AG04450 (cell line): ENCODE measurements around the gene UBN2. TPM values are rescaled to one million over a fixed set of nuclear protein-coding genes. Genes with fewer than 3 reads are reported as not detected.

Experiments used
- CTCF ChIA-PET: fragments of 300-600, 350-600 bp; formaldehyde crosslinking; extraction: SDS; loops from one replicate; lab custom pipeline; 2022; ENCODE audit warnings: antibody characterized with exemption, inconsistent platforms; lab: Charles Lee
- POLR2A ChIA-PET: fragments of 350-600 bp; formaldehyde crosslinking; extraction: SDS; loops from one replicate; lab custom pipeline; 2021; ENCODE audit warnings: antibody characterized with exemption, inconsistent platforms; lab: Yijun Ruan, JAX
- DNase-seq: peaks from one replicate; pipeline ENCODE4 v3.0.0-alpha.2; 2011; ENCODE audit warnings: low read depth, low spot score
- H3K27ac ChIP-seq: one replicate; pipeline ENCODE4 v1.5.1; 2012; ENCODE audit warnings: low read depth, low read length, control low read depth
- H3K27me3 ChIP-seq: one replicate; pipeline ENCODE4 v1.6.0; 2012; ENCODE audit warnings: low read length; ENCODE audit not compliant: control insufficient read depth, insufficient read depth
- H3K4me3 ChIP-seq: 2 replicates; pipeline ENCODE4 v1.5.1; 2011; ENCODE audit warnings: mild to moderate bottlenecking, low read depth, low read length, control low read depth
- H3K9me3 ChIP-seq: 2 replicates; pipeline ENCODE4 v1.5.1; 2012; ENCODE audit warnings: low read length; ENCODE audit not compliant: control insufficient read depth, insufficient read depth
- polyA plus RNA-seq: library from polyadenylated mRNA; depleted of rRNA; stranded (reverse); fragments of >200 nt; gene quantifications from 2 replicates; pipeline ENCODE4 v1.2.3, GENCODE V29; 2011
- TF ChIP-seq, protein P1 (sequence below): IDR thresholded peaks from 2 replicates; pipeline ENCODE4 v1.5.1; 2011; ENCODE audit warnings: low read depth, low read length, control low read depth, inconsistent platforms

UBN2 gene
- polyA plus RNA-seq, 1 experiment = 4.7 TPM

DNA sequence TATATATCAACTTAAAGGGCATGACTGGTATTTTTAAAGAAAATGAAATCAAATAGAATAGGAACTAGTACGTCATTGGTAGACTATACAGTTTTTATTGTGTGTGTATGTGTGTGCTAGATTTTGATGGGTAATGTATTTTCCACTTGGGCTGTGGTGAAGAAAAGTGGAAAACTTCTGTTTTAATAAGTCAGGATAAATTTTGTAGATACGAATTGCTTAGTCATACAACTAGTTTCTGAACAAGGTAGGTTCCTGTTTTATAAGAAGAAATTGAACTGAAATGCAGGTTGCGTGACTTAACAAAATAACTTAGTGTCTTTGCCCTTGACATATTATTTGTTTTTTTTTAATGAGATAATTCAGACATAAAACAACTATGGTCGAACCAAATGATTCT is 24.3 kb downstream of the UBN2 start:
- POLR2A ChIA-PET = no interaction called here
- CTCF ChIA-PET = no interaction called here
- H3K27me3 ChIP-seq = no peaks in the 10 kb centered on the region
- no peak overlapping the region for H3K27ac ChIP-seq
- TF ChIP-seq, protein P1, sequence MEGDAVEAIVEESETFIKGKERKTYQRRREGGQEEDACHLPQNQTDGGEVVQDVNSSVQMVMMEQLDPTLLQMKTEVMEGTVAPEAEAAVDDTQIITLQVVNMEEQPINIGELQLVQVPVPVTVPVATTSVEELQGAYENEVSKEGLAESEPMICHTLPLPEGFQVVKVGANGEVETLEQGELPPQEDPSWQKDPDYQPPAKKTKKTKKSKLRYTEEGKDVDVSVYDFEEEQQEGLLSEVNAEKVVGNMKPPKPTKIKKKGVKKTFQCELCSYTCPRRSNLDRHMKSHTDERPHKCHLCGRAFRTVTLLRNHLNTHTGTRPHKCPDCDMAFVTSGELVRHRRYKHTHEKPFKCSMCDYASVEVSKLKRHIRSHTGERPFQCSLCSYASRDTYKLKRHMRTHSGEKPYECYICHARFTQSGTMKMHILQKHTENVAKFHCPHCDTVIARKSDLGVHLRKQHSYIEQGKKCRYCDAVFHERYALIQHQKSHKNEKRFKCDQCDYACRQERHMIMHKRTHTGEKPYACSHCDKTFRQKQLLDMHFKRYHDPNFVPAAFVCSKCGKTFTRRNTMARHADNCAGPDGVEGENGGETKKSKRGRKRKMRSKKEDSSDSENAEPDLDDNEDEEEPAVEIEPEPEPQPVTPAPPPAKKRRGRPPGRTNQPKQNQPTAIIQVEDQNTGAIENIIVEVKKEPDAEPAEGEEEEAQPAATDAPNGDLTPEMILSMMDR = no peak
- no peak overlapping the region for H3K4me3 ChIP-seq
- no peaks in the 10 kb centered on the region for H3K9me3 ChIP-seq
- no peak for DNase-seq

DNA sequence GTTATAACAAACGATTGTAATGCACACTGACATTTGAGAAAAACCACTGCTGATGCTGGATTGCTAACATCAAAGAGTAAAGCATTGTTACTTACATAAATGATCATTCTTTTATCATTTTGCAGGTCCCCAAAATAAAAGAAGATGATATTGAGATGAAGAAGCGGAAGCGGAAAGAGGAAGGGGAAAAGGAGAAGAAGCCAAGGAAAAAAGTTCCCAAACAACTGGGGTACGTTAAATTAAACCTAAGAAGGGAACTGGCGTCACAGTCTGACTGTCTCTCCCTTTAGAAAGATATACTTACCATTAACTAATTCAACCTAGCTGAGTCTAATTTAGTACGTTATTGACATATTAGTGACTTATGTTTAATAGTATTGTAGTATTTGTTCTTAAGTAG is 28.1 kb downstream of the UBN2 start:
- ChIA-PET CTCF (no interaction called here), POLR2A (no interaction called here)
- DNase-seq = no peak
- no peaks in the 10 kb centered on the region for H3K9me3 ChIP-seq
- TF ChIP-seq, protein P1 = no peak
- H3K4me3 ChIP-seq = no peak overlapping the region
- H3K27ac ChIP-seq = no peak overlapping the region
- H3K27me3 ChIP-seq = no peaks in the 10 kb centered on the region

DNA sequence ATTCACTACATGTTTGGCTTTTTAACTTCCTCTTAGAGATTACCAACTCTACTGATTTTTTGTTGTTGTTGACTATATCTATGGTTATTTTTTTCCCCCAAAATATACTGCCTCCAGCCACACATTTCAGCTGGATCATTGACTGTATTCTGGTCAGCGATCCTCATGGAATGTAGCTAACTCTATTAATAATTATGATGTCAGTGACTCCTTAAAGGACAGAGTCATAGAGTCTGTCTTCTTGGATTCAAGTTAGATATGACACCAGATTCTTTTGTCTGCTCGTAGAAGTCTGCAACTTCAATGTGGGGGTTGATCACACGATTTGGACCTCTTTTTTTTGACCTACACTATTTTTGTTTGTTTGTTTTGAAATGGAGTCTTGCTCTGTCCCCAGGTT is 33.2 kb downstream of the UBN2 start:
- ChIA-PET POLR2A (no interaction called here), CTCF (no interaction called here)
- DNase-seq = no peak
- Histone ChIP-seq H3K27me3 (no peaks in the 10 kb centered on the region), H3K27ac (no peak overlapping the region), H3K9me3 (no peaks in the 10 kb centered on the region), H3K4me3 (no peak overlapping the region)
- TF ChIP-seq, protein P1 = no peak

DNA sequence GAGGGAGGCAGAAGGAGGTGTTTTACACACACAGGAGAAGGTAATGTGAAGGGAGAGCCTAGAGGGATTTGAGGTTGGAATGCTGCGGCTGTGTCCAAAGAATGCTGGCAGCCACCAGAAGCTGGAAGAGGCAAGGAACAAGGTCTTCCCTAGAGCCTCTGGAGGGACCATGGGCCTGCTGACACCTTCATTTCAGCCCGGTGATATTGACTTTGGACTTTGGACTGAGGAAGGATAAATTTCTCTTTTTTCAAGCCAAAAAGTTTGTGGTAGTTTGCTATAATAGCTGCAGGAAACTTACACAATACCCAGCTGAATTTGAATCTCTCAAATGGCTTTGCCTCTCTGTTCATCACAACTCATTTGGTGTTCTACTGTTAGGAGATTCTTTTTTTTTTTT is 34.6 kb downstream of the UBN2 start:
- no peaks in the 10 kb centered on the region for H3K27me3 ChIP-seq
- ChIA-PET CTCF (no interaction called here), POLR2A (no interaction called here)
- no peaks in the 10 kb centered on the region for H3K9me3 ChIP-seq
- no peak overlapping the region for H3K27ac ChIP-seq
- TF ChIP-seq, protein P1 = no peak
- DNase-seq = no peak
- H3K4me3 ChIP-seq = no peak overlapping the region

DNA sequence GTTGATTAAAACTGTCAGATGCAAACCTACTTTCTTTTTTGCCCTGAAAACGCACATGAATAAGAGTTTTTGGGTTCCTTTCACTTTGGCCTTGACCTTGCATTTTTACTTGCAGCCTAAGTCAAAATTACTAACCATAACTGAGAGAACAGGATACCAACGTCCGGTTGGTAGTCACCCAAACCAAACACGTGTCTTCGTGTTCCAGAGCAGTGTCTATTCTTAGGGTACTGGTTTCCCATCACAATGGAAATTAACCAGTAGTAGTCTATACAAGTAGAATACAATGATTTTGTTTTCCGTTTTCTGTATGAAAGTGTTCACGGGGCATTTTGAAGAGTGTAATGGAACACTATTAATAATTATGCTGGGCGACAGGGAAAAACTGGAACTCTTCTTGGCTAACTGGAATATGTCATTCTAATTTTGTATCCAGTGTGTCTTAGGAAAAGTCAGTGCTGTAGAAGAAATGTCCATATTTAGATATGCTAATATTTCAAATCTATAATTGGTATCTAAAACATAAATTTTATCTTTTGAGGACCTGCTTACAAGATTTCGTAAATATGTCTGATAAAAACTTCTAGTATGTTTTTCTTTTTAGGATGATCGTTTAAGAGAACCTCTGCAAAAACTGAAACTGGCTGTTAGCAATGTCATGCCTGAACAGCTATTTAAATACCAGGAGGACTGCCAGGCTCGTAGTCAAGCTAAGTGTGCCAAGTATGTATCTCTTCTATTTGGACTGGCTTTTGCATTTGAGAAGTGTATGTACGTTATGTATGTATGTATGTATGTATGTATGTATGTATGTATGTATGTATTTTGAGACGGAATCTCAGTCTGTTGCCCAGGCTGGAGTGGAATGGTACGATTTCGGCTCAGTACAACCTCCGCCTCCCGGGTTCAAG is 40.9 kb downstream of the UBN2 start:
- H3K27me3 ChIP-seq = no peaks in the 10 kb centered on the region
- CTCF ChIA-PET = no interaction called here
- POLR2A ChIA-PET = no interaction called here
- DNase-seq = no peak
- TF ChIP-seq, protein P1 = no peak
- H3K9me3 ChIP-seq = no peaks in the 10 kb centered on the region
- H3K27ac ChIP-seq = no peak overlapping the region
- H3K4me3 ChIP-seq = no peak overlapping the region
